ENCODE data around the gene MVB12B.

Gene MVB12B

GRCh38 chr9:126394802-126395201 lies 68.2 kb downstream of the MVB12B start:
- H3K27me3 ChIP-seq (ENCODE audit: low read length), result no peaks in the 10 kb centered on the region
- no peak overlapping the region for H3K4me3 ChIP-seq (ENCODE audit: insufficient read depth, low read length, poor library complexity, severe bottlenecking)
- no peak overlapping the region for H3K27ac ChIP-seq (ENCODE audit: low read depth, low read length)
- H3F3A ChIP-seq (ENCODE audit: insufficient read depth), result no peaks in the 10 kb centered on the region
- H3K9ac ChIP-seq (ENCODE audit: low read length), result no peak overlapping the region
- H2AFZ ChIP-seq (ENCODE audit: low read depth, low read length, severe bottlenecking), result no peak overlapping the region
- H4K20me1 ChIP-seq (ENCODE audit: low read depth, low read length), result no peaks in the 10 kb centered on the region
- no peaks in the 10 kb centered on the region for H3K9me3 ChIP-seq (ENCODE audit: insufficient read depth, low read length)
- no peak for TF ChIP-seq EZH2phosphoT487 (conservative IDR thresholded peaks at IDR 0.05; ENCODE audit: low read length)
- TF ChIP-seq CTCF (IDR thresholded peaks at IDR 0.05; ENCODE audit: insufficient read depth, low read length, poor library complexity, severe bottlenecking), result no peak
- H3K9me2 ChIP-seq (replicated peaks; ENCODE audit: insufficient read depth, low read length), result no peaks in the 10 kb centered on the region
- no peaks in the 10 kb centered on the region for H3K36me3 ChIP-seq (ENCODE audit: low read length)
- no peaks in the 10 kb centered on the region for H3K79me2 ChIP-seq (ENCODE audit: insufficient read depth, low read length)
- no peak overlapping the region for H3K4me2 ChIP-seq (ENCODE audit: low read depth, low read length, poor library complexity, severe bottlenecking)

- no peaks in the 10 kb centered on the region for H3F3A ChIP-seq (ENCODE audit: insufficient read depth)
These were observed 69.0 kb downstream of the MVB12B start for GRCh38 chr9:126395439-126396212.

GRCh38 chr9:126397056-126397455 lies 70.4 kb downstream of the MVB12B start:
- no peak overlapping the region for H3K27ac ChIP-seq (ENCODE audit: low read depth, low read length)
- no peaks in the 10 kb centered on the region for H3K36me3 ChIP-seq (ENCODE audit: low read length)
- H3K4me2 ChIP-seq (ENCODE audit: low read depth, low read length, poor library complexity, severe bottlenecking), result no peak overlapping the region
- no peak overlapping the region for H3K4me3 ChIP-seq (ENCODE audit: insufficient read depth, low read length, poor library complexity, severe bottlenecking)
- H3K27me3 ChIP-seq (ENCODE audit: low read length), result no peaks in the 10 kb centered on the region
- H2AFZ ChIP-seq (ENCODE audit: low read depth, low read length, severe bottlenecking), result no peak overlapping the region
- no peaks in the 10 kb centered on the region for H4K20me1 ChIP-seq (ENCODE audit: low read depth, low read length)
- H3K79me2 ChIP-seq (ENCODE audit: insufficient read depth, low read length), result no peaks in the 10 kb centered on the region
- H3K9ac ChIP-seq (ENCODE audit: low read length), result no peak overlapping the region
- TF ChIP-seq EZH2phosphoT487 (conservative IDR thresholded peaks at IDR 0.05; ENCODE audit: low read length) (no peak), CTCF (IDR thresholded peaks at IDR 0.05; ENCODE audit: insufficient read depth, low read length, poor library complexity, severe bottlenecking) (peak; percentile 12)
- H3K9me3 ChIP-seq (ENCODE audit: insufficient read depth, low read length), result no peaks in the 10 kb centered on the region
- no peaks in the 10 kb centered on the region for H3K9me2 ChIP-seq (replicated peaks; ENCODE audit: insufficient read depth, low read length)
- no peaks in the 10 kb centered on the region for H3F3A ChIP-seq (ENCODE audit: insufficient read depth)

More at GRCh38 chr9:126395439-126396212, 69.0 kb downstream of the MVB12B start:
- Histone ChIP-seq H3K9me2 (replicated peaks; ENCODE audit: insufficient read depth, low read length) (no peaks in the 10 kb centered on the region), H3K4me2 (ENCODE audit: low read depth, low read length, poor library complexity, severe bottlenecking) (no peak overlapping the region), H2AFZ (ENCODE audit: low read depth, low read length, severe bottlenecking) (no peak overlapping the region), H3K9me3 (ENCODE audit: insufficient read depth, low read length) (no peaks in the 10 kb centered on the region), H3K79me2 (ENCODE audit: insufficient read depth, low read length) (no peaks in the 10 kb centered on the region), H3K27ac (ENCODE audit: low read depth, low read length) (no peak overlapping the region), H3K36me3 (ENCODE audit: low read length) (no peaks in the 10 kb centered on the region), H3K27me3 (ENCODE audit: low read length) (no peaks in the 10 kb centered on the region), H3K9ac (ENCODE audit: low read length) (no peak overlapping the region), H4K20me1 (ENCODE audit: low read depth, low read length) (no peaks in the 10 kb centered on the region), H3K4me3 (ENCODE audit: insufficient read depth, low read length, poor library complexity, severe bottlenecking) (no peak overlapping the region)
- no peak for TF ChIP-seq CTCF (IDR thresholded peaks at IDR 0.05; ENCODE audit: insufficient read depth, low read length, poor library complexity, severe bottlenecking)
- no peak for TF ChIP-seq EZH2phosphoT487 (conservative IDR thresholded peaks at IDR 0.05; ENCODE audit: low read length)

All from SU-DHL-6 (cell line).